SU-DHL-6 (cell line): Measurements from ENCODE around the gene APPL2.

Source experiments
- H2AFZ ChIP-seq: fragments of 200-600 bp; sonication (generic); 2 replicates; pipeline ENCODE4 v1.6.1; 2014; ENCODE audit warnings: low read depth, mild to moderate bottlenecking, moderate library complexity, mixed read lengths, antibody characterized with exemption, low read length; ENCODE audit not compliant: severe bottlenecking
- H3F3A ChIP-seq: fragments of 200-600 bp; shearing (Covaris generic); 2 replicates; pipeline ENCODE4 v1.6.0; 2016; ENCODE audit warnings: antibody characterized with exemption, mild to moderate bottlenecking; ENCODE audit not compliant: insufficient read depth
- H3K27ac ChIP-seq: fragments of 200-600 bp; sonication (generic); 2 replicates; pipeline ENCODE4 v1.5.1; 2016; ENCODE audit warnings: low read depth, mild to moderate bottlenecking, low read length, moderate library complexity, mixed read lengths
- H3K27me3 ChIP-seq: fragments of 200-600 bp; sonication (generic), shearing (Covaris generic); 2 replicates; pipeline ENCODE4 v1.6.0; 2014; ENCODE audit warnings: mild to moderate bottlenecking, low read length
- H3K36me3 ChIP-seq: fragments of 200-600 bp; sonication (generic); 2 replicates; pipeline ENCODE4 v1.6.1; 2014; ENCODE audit warnings: mild to moderate bottlenecking, low read length, mixed read lengths
- H3K4me2 ChIP-seq: fragments of 300-600, 200-600 bp; shearing (Covaris generic), sonication (generic); 2 replicates; pipeline ENCODE4 v1.6.0; 2014; ENCODE audit warnings: low read length, low read depth, mild to moderate bottlenecking; ENCODE audit not compliant: poor library complexity, severe bottlenecking
- H3K4me3 ChIP-seq: fragments of 200-600 bp; sonication (generic); 2 replicates; pipeline ENCODE4 v1.5.1; 2014; ENCODE audit warnings: antibody characterized with exemption, low read length, mild to moderate bottlenecking, mixed read lengths; ENCODE audit not compliant: insufficient read depth, poor library complexity, severe bottlenecking
- H3K79me2 ChIP-seq: fragments of 200-600 bp; sonication (generic); 2 replicates; pipeline ENCODE4 v1.6.1; 2014; ENCODE audit warnings: mild to moderate bottlenecking, low read length, moderate library complexity; ENCODE audit not compliant: insufficient read depth
- H3K9ac ChIP-seq: fragments of 200-600 bp; sonication (generic); 2 replicates; pipeline ENCODE4 v1.7.0; 2014; ENCODE audit warnings: mild to moderate bottlenecking, low read length
- H3K9me2 ChIP-seq: fragments of 200-600 bp; sonication (generic); replicated peaks from 2 replicates; pipeline ENCODE4 v1.6.1; 2014; ENCODE audit warnings: low read length; ENCODE audit not compliant: insufficient read depth
- H3K9me3 ChIP-seq: fragments of 200-600 bp; sonication (generic); 2 replicates; pipeline ENCODE4 v1.6.1; 2014; ENCODE audit warnings: low read length, mixed read lengths; ENCODE audit not compliant: insufficient read depth
- H4K20me1 ChIP-seq: fragments of 200-600 bp; sonication (generic); 2 replicates; pipeline ENCODE4 v1.6.1; 2014; ENCODE audit warnings: low read depth, mild to moderate bottlenecking, antibody characterized with exemption, low read length, moderate library complexity, mixed read lengths
- CTCF ChIP-seq: fragments of 200-600 bp; sonication (generic); IDR thresholded peaks from one replicate; pipeline ENCODE4 v1.5.1; 2017; ENCODE audit warnings: antibody characterized with exemption, mild to moderate bottlenecking, low read length, moderate library complexity; ENCODE audit not compliant: insufficient read depth, poor library complexity, severe bottlenecking
- EZH2phosphoT487 ChIP-seq: fragments of 200-600 bp; sonication (generic), shearing (Covaris generic); conservative IDR thresholded peaks from 2 replicates; pipeline ENCODE4 v1.6.1; 2018; ENCODE audit warnings: mild to moderate bottlenecking, antibody characterized with exemption, low read length, moderate library complexity, mixed read lengths

The APPL2 gene

GRCh38 chr12:105206686-105207374, 29.1 kb downstream of the APPL2 start:
- Histone ChIP-seq H3K27me3 (no peaks in the 10 kb centered on the region), H3K9ac (no peak overlapping the region), H3K79me2 (no peaks in the 10 kb centered on the region), H3K4me3 (no peak overlapping the region), H3F3A (no peaks in the 10 kb centered on the region), H3K36me3 (no peaks in the 10 kb centered on the region), H3K9me2 (no peaks in the 10 kb centered on the region), H2AFZ (no peak overlapping the region), H3K27ac (no peak overlapping the region), H3K9me3 (no peaks in the 10 kb centered on the region), H4K20me1 (no peaks in the 10 kb centered on the region), H3K4me2 (no peak overlapping the region)
- TF ChIP-seq CTCF, result no peak
- no peak for TF ChIP-seq EZH2phosphoT487

DNA sequence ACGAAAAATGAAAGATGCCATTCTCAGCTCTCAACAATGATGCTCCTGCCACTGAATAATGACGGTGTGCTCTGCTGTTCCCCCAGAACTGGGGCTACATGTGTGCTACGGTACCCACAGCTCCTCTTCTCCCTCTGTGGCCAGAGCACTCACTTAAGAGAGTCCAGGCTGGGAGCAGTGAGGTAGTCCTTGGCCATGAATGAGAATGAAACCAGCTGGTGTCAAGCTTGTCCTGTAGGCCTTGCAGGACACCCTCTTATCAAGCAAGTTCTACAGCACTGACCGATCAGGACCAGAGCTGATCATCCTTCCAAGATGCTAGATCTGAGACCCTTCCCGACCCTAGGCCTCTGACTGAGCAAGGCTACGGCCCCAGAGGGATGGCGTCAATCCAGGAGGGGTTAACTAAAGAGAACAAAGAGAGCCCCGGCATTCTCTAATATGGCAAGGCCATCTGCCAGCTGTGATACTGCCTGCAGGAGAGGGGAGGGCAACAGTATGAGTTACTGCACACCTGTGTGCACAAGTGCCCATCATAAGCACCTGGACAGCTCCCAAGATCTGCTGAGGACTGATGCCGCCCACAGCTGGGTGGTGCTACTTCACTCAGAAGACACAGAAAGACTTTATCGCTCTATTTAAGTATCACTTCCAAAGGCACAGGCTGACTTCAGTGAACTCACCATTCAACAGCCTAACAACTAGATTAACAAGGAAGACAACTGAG, 30.5 kb downstream of the APPL2 start:
- Histone ChIP-seq H3K9me2 (no peaks in the 10 kb centered on the region), H3K27me3 (no peaks in the 10 kb centered on the region), H4K20me1 (no peaks in the 10 kb centered on the region), H3K9ac (no peak overlapping the region), H3K4me2 (no peak overlapping the region), H3F3A (no peaks in the 10 kb centered on the region), H3K4me3 (no peak overlapping the region), H2AFZ (no peak overlapping the region), H3K9me3 (no peaks in the 10 kb centered on the region), H3K79me2 (no peaks in the 10 kb centered on the region), H3K27ac (no peak overlapping the region), H3K36me3 (no peaks in the 10 kb centered on the region)
- TF ChIP-seq EZH2phosphoT487 (no peak), CTCF (no peak)

GRCh38 chr12:105204916-105205315, 31.1 kb downstream of the APPL2 start:
- H3K9me2 ChIP-seq, result no peaks in the 10 kb centered on the region
- H3K4me2 ChIP-seq, result no peak overlapping the region
- no peak overlapping the region for H3K4me3 ChIP-seq
- H3K9me3 ChIP-seq, result no peaks in the 10 kb centered on the region
- no peaks in the 10 kb centered on the region for H3K27me3 ChIP-seq
- no peaks in the 10 kb centered on the region for H3K79me2 ChIP-seq
- H3K36me3 ChIP-seq, result no peaks in the 10 kb centered on the region
- no peak overlapping the region for H2AFZ ChIP-seq
- H3K27ac ChIP-seq, result no peak overlapping the region
- H3K9ac ChIP-seq, result no peak overlapping the region
- TF ChIP-seq CTCF, result no peak
- TF ChIP-seq EZH2phosphoT487, result no peak
- no peaks in the 10 kb centered on the region for H4K20me1 ChIP-seq
- no peaks in the 10 kb centered on the region for H3F3A ChIP-seq
